BJ (cell line): Measurements from ENCODE around the gene CASP8AP2. TPM values are rescaled to one million over a fixed set of nuclear protein-coding genes. Genes with fewer than 3 reads are reported as not detected.
A peak's percentile ranks its signal among the peaks of the same experiment; 100 is the strongest.
"Not testable (repeated sequence)": the region's sequence is repeated elsewhere in the genome, so short reads cannot be mapped to it uniquely, and the experiment has no call there.

ENCODE experiments used
- CTCF ChIA-PET: fragments of 350-600 bp; formaldehyde crosslinking; extraction: SDS; loops from one replicate; lab custom pipeline; 2021; ENCODE audit warnings: antibody characterized with exemption, inconsistent platforms; lab: Yijun Ruan, JAX
- POLR2A ChIA-PET: fragments of 300-600 bp; sonication (Branson Sonifier 250); formaldehyde crosslinking; extraction: SDS; loops from one replicate; lab custom pipeline; 2021; ENCODE audit warnings: antibody characterized with exemption; lab: Charles Lee
- DNase-seq: peaks from one replicate; pipeline ENCODE4 v3.0.0-alpha.2; 2011; ENCODE audit warnings: low read depth
- H3K27me3 ChIP-seq: 2 replicates; pipeline ENCODE4 v1.6.0; 2011; ENCODE audit warnings: low read length; ENCODE audit not compliant: control insufficient read depth, insufficient read depth
- H3K36me3 ChIP-seq: 2 replicates; pipeline ENCODE4 v1.5.1; 2011; ENCODE audit warnings: low read length; ENCODE audit not compliant: control insufficient read depth, insufficient read depth
- H3K4me3 ChIP-seq: 2 replicates; pipeline ENCODE4 v1.5.1; 2011; ENCODE audit warnings: low read depth, mild to moderate bottlenecking, control low read depth, low read length
- polyA plus RNA-seq: library from polyadenylated mRNA; depleted of rRNA; stranded (reverse); fragments of >200 nt; gene quantifications from 2 replicates; pipeline ENCODE4 v1.2.3, GENCODE V29; 2011
- TF ChIP-seq, protein P1 (sequence below): IDR thresholded peaks from 2 replicates; pipeline ENCODE4 v1.5.1; 2011; ENCODE audit warnings: low read depth, mild to moderate bottlenecking, control low read depth, inconsistent platforms, low read length, moderate library complexity; ENCODE audit not compliant: insufficient read depth

CASP8AP2 gene
- polyA plus RNA-seq, 1 experiment = 2.7 TPM

DNA sequence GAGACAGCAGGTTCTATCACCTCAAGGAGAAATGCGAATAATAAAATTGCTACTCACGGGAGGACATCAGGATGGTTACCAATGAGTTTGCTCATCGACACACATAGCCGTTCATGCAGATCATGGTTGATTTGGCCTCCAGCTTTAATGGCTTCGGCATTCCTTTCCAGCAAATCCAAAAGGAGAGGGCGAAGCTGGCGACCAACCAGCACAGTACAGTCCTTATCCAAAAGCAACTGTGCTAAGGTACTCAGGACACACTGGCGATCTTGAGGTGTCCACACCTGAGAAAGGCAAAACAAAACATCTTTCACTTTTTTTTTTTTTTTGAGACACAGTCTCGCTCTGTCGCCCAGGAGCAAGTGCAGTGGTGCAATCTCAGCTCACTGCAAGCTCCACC is 26.4 kb upstream of the CASP8AP2 start:
- CTCF ChIA-PET = no interaction called here

DNA sequence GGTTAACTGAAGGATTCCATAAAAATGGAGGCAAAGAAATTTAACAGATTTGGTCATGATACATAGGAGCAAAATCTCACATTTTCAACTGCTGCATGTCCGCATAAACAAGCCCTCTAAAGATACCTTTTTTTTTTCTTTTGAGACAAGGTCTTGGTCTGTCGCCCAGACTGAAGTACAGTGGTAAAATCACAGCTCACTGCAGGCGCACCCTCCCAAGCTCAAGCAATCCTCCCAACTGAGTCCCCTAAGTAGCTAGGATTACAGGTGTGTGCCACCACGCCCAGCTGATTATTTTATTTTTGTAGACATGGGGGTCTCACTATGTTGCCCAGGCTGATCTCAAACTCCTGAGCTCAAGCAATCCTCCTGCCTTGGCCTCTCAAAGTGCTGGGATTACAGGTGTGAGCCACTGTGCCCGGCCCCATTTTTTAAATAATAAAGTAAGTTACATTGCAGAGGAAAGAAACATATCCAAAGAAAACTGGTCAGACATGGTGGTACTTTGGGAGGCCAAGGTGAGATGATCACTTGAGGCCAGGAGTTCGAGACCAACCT is 23.8 kb upstream of the CASP8AP2 start:
- TF ChIP-seq, protein P1, sequence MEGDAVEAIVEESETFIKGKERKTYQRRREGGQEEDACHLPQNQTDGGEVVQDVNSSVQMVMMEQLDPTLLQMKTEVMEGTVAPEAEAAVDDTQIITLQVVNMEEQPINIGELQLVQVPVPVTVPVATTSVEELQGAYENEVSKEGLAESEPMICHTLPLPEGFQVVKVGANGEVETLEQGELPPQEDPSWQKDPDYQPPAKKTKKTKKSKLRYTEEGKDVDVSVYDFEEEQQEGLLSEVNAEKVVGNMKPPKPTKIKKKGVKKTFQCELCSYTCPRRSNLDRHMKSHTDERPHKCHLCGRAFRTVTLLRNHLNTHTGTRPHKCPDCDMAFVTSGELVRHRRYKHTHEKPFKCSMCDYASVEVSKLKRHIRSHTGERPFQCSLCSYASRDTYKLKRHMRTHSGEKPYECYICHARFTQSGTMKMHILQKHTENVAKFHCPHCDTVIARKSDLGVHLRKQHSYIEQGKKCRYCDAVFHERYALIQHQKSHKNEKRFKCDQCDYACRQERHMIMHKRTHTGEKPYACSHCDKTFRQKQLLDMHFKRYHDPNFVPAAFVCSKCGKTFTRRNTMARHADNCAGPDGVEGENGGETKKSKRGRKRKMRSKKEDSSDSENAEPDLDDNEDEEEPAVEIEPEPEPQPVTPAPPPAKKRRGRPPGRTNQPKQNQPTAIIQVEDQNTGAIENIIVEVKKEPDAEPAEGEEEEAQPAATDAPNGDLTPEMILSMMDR = no peak
- POLR2A ChIA-PET = interaction anchor here (0.6 kb wide), 1 partner anchor 67 kb away, joined by 3 read pairs; no protein-coding TSS in a partner anchor

More for the DNA sequence above, 26.4 kb upstream of the CASP8AP2 start:
- H3K27me3 ChIP-seq = no peaks in the 10 kb centered on the region
- H3K4me3 ChIP-seq = no peak overlapping the region
- POLR2A ChIA-PET = no interaction called here
- DNase-seq = no peak
- peaks cover 2% of the 10 kb centered on the region; the same call in 1 of the 2 replicates for H3K36me3 ChIP-seq
- TF ChIP-seq, protein P1 = no peak

DNA sequence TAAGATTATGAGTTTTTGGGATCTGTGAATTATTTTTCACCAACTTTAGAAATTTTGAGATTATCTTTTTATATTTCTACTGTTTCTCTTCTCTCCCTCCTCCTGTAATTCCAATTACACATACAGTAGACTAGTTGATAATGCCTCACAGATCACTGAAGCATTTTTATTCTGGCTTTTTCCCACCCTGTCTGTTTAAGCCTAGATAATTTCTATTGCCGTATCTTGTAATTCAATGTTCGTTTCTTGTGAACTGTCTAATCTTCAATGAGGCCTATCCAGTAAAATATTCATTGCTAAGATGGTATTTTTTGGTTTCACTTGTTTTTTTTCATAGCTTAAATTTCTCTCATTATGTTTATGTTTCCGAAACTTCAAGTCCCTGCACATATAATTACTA is 22.1 kb upstream of the CASP8AP2 start:
- TF ChIP-seq, protein P1 = no peak
- H3K27me3 ChIP-seq = no peaks in the 10 kb centered on the region
- POLR2A ChIA-PET = no interaction called here
- no peaks in the 10 kb centered on the region for H3K36me3 ChIP-seq
- no peak overlapping the region for H3K4me3 ChIP-seq
- CTCF ChIA-PET = no interaction called here
- DNase-seq = no peak

More for the DNA sequence above, 23.8 kb upstream of the CASP8AP2 start:
- H3K4me3 ChIP-seq = no peak overlapping the region
- CTCF ChIA-PET = no interaction called here
- no peaks in the 10 kb centered on the region for H3K36me3 ChIP-seq
- H3K27me3 ChIP-seq = no peaks in the 10 kb centered on the region
- no peak for DNase-seq

DNA sequence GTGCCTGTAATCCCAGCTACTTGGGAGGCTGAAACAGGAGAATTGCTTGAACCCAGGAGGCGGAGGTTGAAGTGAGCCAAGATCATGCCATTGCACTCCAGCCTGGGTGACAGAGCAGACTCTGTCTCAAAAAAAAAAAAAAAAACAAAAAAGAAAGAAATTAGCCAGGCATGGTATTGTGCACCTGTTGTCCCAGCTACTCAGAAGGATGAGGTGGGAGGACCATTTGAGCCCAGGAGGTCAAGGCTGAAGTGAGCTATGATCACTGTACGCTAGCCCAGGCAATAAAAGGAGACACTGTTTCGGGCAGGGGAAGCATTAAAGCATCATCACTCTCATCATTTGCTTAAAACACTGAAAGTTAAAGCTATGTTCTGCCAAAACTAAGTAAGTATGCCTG is 16.3 kb upstream of the CASP8AP2 start:
- DNase-seq, H3K4me3 ChIP-seq, CTCF ChIA-PET, POLR2A ChIA-PET, H3K36me3 ChIP-seq, H3K27me3 ChIP-seq: not testable (repeated sequence)

DNA sequence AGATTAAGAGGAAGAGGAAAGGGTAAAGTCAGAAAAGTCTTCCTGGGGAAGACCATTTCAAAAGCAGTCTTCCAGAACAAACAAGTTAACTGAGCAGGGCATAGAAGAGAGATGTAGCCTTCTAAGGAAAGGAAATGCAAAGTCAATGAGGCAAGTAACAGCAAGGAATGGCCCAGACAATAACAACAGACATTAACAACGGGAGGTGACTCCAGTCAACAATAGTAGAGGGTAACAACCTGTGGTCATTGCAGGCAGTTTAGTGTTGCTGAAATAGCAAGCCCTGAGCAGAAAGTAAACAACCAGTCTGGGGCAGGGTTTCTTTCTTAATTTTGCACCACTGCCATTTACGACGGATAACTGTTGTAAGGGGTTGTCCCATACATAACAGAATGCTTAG is 12.2 kb upstream of the CASP8AP2 start:
- Histone ChIP-seq H3K27me3 (no peaks in the 10 kb centered on the region), H3K4me3 (no peak overlapping the region), H3K36me3 (no peaks in the 10 kb centered on the region)
- TF ChIP-seq, protein P1 = no peak
- ChIA-PET CTCF (no interaction called here), POLR2A (no interaction called here)
- DNase-seq = no peak

DNA sequence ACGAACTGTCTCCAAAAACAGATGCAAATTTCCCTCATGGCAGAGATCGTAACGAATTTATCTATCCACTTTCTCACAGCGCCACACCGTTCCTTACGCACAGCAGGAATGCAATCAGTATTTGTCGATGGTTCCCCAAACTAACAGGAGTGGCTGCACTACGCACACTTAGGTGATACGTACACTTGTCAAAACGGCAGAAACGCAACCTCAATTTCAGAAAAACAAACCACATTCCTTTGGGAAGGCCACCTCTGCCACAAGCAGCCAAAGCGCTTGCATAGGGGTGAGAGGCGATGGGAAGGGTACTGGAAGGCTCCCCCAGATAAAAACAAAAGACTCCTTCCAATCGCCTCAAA is 10.7 kb upstream of the CASP8AP2 start:
- POLR2A ChIA-PET = no interaction called here

More for the DNA sequence above, 10.7 kb upstream of the CASP8AP2 start:
- Histone ChIP-seq H3K27me3 (no peaks in the 10 kb centered on the region), H3K4me3 (peak overlapping the region; percentile 81), H3K36me3 (no peaks in the 10 kb centered on the region)
- TF ChIP-seq, protein P1 = no peak
- DNase-seq = no peak
- CTCF ChIA-PET = interaction anchor here (0.5 to 1.0 kb wide), 5 partner anchors 10 to 738 kb away, joined by 3 to 5 read pairs (median 4); partner anchors contain the start of gene PNRC1
